GM13977 (cell line): ENCODE measurements around the gene ST3GAL5.
"Not testable (repeated sequence)": the region's sequence is repeated elsewhere in the genome, so short reads cannot be mapped to it uniquely, and the experiment has no call there.

Experiments used
- DNase-seq: peaks from one replicate; pipeline ENCODE4 v3.0.0; 2012; ENCODE audit warnings: low spot score
- CTCF ChIP-seq: IDR thresholded peaks from 2 replicates; pipeline ENCODE4 v1.5.1; 2012; ENCODE audit warnings: mild to moderate bottlenecking, control low read depth; ENCODE audit not compliant: insufficient read depth; ENCODE audit errors: extremely low read depth, missing control alignments
- in situ Hi-C: fragments of 300-500 bp; cut with MboI; formaldehyde crosslinking; loops from one replicate; pipeline ENCODE4 v1.12.0; 2022; ENCODE audit warnings: low sequenced_read_pairs, low pct_unique_long_range_greater_than_20kb, mixed read lengths, inconsistent platforms; ENCODE audit not compliant: unreplicated experiment

The ST3GAL5 gene

GRCh38 chr2:85886141-85886540 is 2.6 kb downstream of the ST3GAL5 start:
- no peak for TF ChIP-seq CTCF
- DNase-seq: no peak
- in situ Hi-C loops: no loop called here

GRCh38 chr2:85881781-85882180 is 7.0 kb downstream of the ST3GAL5 start:
- DNase-seq, in situ Hi-C loops: not testable (repeated sequence)

GRCh38 chr2:85880716-85881328 is 8.0 kb downstream of the ST3GAL5 start:
- in situ Hi-C loops, DNase-seq: not testable (repeated sequence)

- no peak for TF ChIP-seq CTCF
- in situ Hi-C loops: no loop called here
- no peak for DNase-seq
Observed at GRCh38 chr2:85878719-85879370, 9.9 kb downstream of the ST3GAL5 start.

GRCh38 chr2:85875350-85876050 is 13.3 kb downstream of the ST3GAL5 start:
- in situ Hi-C loops: no loop called here
- no peak for TF ChIP-seq CTCF
- no peak for DNase-seq

- TF ChIP-seq CTCF: peak; percentile 15
- DNase-seq: no peak
- in situ Hi-C loops: no loop called here
Observed at GRCh38 chr2:85873679-85874078, 15.1 kb downstream of the ST3GAL5 start.

- TF ChIP-seq CTCF: no peak
- in situ Hi-C loops: no loop called here
- DNase-seq: no peak
Observed at GRCh38 chr2:85872536-85873161, 16.1 kb downstream of the ST3GAL5 start.
